ENCODE data around the gene GALNT9. TPM values are rescaled to one million over a fixed set of nuclear protein-coding genes. Genes with fewer than 3 reads are reported as not detected.
"Not testable (repeated sequence)": the region's sequence is repeated elsewhere in the genome, so short reads cannot be mapped to it uniquely, and the experiment has no call there.

The GALNT9 gene
- total RNA-seq, 4 donors from 2014 or later = not detected

DNA sequence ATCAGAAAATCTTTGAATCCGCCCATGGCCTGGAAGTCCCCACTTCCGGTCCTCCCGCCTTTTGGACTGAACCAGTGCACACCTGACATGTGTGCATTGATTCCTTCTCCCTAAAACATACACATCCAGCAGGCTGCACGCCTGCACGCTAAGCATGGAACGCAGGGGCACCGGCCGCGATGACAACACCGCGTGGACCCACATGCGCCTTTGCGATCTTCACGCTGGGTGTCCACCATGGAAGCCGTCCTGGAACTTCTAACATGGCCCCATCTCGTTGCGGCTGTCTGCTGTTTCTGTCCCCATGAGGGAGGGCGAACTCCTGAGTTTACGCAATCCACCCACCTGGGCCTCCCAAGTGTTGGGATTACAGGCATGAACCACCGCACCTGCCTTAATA lies 73.7 kb downstream of the GALNT9 start:
- 79 to 92% methylated on average over 19 to 20 of the region's 20 CpGs for WGBS, 2 donors
- H3K9me3 ChIP-seq = no peaks in the 10 kb centered on the region
- intact Hi-C loops (cut with DNase I) = no loop called here
- TF ChIP-seq, protein P1, sequence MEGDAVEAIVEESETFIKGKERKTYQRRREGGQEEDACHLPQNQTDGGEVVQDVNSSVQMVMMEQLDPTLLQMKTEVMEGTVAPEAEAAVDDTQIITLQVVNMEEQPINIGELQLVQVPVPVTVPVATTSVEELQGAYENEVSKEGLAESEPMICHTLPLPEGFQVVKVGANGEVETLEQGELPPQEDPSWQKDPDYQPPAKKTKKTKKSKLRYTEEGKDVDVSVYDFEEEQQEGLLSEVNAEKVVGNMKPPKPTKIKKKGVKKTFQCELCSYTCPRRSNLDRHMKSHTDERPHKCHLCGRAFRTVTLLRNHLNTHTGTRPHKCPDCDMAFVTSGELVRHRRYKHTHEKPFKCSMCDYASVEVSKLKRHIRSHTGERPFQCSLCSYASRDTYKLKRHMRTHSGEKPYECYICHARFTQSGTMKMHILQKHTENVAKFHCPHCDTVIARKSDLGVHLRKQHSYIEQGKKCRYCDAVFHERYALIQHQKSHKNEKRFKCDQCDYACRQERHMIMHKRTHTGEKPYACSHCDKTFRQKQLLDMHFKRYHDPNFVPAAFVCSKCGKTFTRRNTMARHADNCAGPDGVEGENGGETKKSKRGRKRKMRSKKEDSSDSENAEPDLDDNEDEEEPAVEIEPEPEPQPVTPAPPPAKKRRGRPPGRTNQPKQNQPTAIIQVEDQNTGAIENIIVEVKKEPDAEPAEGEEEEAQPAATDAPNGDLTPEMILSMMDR (IDR thresholded peaks at IDR 0.05) = no peak
- no peak for TF ChIP-seq POLR2A (IDR thresholded peaks at IDR 0.05)
- H3K36me3 ChIP-seq = no peaks in the 10 kb centered on the region
- no peak overlapping the region for H3K4me3 ChIP-seq
- no peaks in the 10 kb centered on the region for H3K4me1 ChIP-seq
- DNase-seq = no peak
- H3K27me3 ChIP-seq = peaks cover 0 to 41% (median 0%) of the 10 kb centered on the region in 4 donors
- H3K27ac ChIP-seq = no peak overlapping the region

DNA sequence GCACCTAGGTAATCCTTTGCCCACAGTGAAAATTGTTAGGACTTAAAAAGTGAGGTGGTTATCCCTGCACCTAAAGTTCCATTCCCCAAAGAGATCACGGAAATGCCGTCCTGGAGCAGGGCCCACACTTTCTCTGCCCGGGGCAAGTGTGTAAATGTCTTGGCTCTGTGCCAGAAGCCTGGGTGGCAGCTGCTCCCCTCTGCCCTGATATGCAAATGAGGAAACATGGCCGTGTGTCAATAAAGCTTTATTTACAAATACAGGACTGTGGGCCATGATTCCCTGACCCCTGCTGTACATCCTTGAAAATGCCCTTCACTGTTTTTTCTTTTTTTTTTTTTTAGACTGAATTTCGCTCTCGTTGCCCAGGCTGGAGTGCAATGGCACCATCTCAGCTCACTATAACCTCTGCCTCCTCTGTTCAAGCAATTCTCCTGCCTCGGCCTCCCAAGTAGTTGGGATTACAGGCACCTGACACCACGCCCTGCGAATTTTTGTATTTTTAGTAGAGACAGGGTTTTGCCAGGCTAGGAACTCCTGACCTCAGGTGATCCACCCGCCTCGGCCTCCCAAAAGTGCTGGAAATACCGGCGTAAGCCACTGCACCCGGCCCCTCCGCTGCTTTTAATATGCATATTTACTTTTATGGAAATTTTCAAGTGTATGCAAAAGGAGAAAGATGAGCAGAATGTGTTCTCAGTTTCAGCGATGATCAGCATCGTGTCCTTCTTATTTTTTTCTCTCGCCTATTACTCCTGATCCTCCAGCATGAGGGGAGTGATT lies 75.5 kb downstream of the GALNT9 start:
- DNase-seq = no peak
- intact Hi-C loops (cut with DNase I) = no loop called here
- TF ChIP-seq, protein P1 (IDR thresholded peaks at IDR 0.05) = no peak
- TF ChIP-seq POLR2A (IDR thresholded peaks at IDR 0.05) = no peak
- 61 to 65% methylated on average over 16 to 18 of the region's 18 CpGs for WGBS, 2 donors
- Histone ChIP-seq H3K9me3 (no peaks in the 10 kb centered on the region), H3K27me3 (peaks cover 0 to 36% (median 0%) of the 10 kb centered on the region in 4 donors), H3K4me1 (no peaks in the 10 kb centered on the region), H3K4me3 (no peak overlapping the region), H3K27ac (no peak overlapping the region), H3K36me3 (no peaks in the 10 kb centered on the region)

DNA sequence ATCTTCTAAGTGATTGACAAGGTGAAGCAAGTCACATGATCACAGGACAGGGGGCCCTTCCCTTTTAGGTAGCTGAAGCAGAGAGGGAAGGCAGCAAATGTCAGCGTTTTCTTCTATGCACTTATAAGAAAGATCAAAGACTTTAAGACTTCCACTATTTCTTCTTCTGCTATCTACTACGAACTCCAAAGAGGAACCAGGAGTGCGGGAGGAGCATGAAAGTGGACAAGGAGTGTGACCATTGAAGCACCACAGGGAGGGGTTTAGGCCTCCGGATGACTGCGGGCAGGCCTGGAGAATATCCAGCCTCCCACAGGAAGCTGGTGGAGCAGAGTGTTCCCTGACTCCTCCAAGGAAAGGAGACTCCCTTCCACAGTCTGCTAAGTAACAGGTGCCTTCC lies 76.4 kb downstream of the GALNT9 start:
- H3K27ac ChIP-seq; H3K9me3 ChIP-seq; H3K4me1 ChIP-seq; DNase-seq; H3K4me3 ChIP-seq; intact Hi-C loops (cut with DNase I); H3K36me3 ChIP-seq: not testable (repeated sequence)
- 67 to 68% methylated on average over 2 to 5 of the region's 5 CpGs for WGBS, 2 donors
- peaks cover 0 to 27% (median 0%) of the 10 kb centered on the region in 4 donors for H3K27me3 ChIP-seq

DNA sequence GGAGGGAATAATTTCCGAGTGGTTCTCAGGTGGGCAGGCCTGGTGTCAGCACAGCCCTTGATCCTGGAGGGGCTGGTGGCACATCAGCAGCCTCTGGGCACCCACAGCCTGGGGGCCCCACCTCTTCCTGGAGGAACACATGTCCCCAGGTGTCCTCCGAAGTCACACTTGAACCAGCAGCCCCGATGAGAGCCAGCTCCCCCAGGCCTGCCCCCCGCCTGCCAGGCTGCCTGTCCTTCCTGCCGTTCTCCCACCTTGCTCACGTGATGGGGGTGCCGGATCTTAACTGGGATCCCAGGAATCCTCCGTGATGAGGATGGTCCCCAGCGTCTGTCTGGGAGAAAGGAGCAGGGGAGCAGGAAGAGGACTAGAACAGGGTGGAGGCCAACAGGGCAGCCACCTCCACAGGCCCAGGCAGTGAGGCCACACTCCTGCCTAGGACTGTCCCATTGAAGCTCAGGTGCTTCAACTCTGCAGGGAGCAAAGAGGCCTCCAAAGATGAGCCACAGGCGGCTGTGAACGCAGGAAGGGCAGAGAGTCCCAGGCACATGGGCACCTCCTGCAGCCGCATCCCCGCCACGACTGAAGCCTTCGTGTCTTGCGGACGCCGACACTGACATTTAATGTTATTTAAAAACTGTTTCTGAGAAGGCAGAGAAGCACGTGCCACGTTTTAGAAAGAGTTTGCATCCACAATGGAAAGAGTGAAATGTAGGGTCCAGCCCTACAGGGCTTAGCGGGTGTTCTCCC lies 77.5 kb downstream of the GALNT9 start:
- no peaks in the 10 kb centered on the region for H3K4me1 ChIP-seq
- H3K27ac ChIP-seq = no peak overlapping the region
- no peak for DNase-seq
- H3K4me3 ChIP-seq = no peak overlapping the region
- TF ChIP-seq, protein P1 (IDR thresholded peaks at IDR 0.05) = no peak
- TF ChIP-seq POLR2A (IDR thresholded peaks at IDR 0.05) = no peak
- no peaks in the 10 kb centered on the region for H3K9me3 ChIP-seq
- 88 to 93% methylated on average over 10 of the region's 21 CpGs for WGBS, 2 donors
- intact Hi-C loops (cut with DNase I) = no loop called here
- H3K36me3 ChIP-seq = no peaks in the 10 kb centered on the region
- peaks cover 0 to 21% (median 0%) of the 10 kb centered on the region in 4 donors for H3K27me3 ChIP-seq

DNA sequence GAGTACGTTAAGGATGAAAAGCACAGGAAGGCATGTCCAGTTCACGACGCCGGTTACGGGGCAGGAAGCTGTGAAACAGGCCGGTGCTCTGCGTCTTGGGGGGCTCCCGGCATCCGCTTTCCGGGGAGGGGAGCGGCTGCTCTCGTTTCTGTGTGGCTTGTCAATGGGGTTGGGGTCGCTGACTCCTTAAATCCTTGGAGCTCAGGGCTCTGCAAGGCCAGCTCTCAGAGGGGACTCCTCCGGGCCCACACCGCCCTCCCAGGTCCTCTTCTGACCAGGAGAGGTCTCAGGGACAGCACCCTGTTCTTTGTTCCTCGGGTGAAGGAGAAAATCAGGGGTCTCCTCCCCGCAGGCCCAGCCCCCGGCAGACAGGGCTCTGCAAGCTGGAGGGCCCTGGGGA lies 78.1 kb downstream of the GALNT9 start:
- WGBS, 2 donors = 77 to 85% methylated on average over 9 to 13 of the region's 18 CpGs
- no peak overlapping the region for H3K4me3 ChIP-seq
- no peaks in the 10 kb centered on the region for H3K9me3 ChIP-seq
- intact Hi-C loops (cut with DNase I) = no loop called here
- TF ChIP-seq, protein P1 (IDR thresholded peaks at IDR 0.05) = no peak
- H3K27me3 ChIP-seq = peaks cover 0 to 21% (median 0%) of the 10 kb centered on the region in 4 donors
- no peaks in the 10 kb centered on the region for H3K4me1 ChIP-seq
- no peak overlapping the region for H3K27ac ChIP-seq
- H3K36me3 ChIP-seq = no peaks in the 10 kb centered on the region
- DNase-seq = no peak
